Colonic mucosa (tissue), 4 donors: ENCODE measurements around the gene LRMDA. TPM values are rescaled to one million over a fixed set of nuclear protein-coding genes. Genes with fewer than 3 reads are reported as not detected.

Experiments used
- DNase-seq: peaks from one replicate; pipeline ENCODE4 v3.0.0-alpha.2; 2020
- H3K27ac ChIP-seq: fragments of 200-600 bp; one replicate; pipeline ENCODE4 v1.8.0; 2021
- H3K27me3 ChIP-seq: fragments of 200-600 bp; one replicate; pipeline ENCODE4 v1.8.0; 2021
- H3K36me3 ChIP-seq: fragments of 200-600 bp; one replicate; pipeline ENCODE4 v1.8.0; 2021
- H3K4me1 ChIP-seq: fragments of 200-600 bp; one replicate; pipeline ENCODE4 v1.8.0; 2021; ENCODE audit warnings: mild to moderate bottlenecking
- H3K4me3 ChIP-seq: fragments of 200-600 bp; one replicate; pipeline ENCODE4 v1.8.0; 2021
- H3K9ac ChIP-seq, 2 donors: one replicate each; pipeline ENCODE4 v1.7.0; 2013; ENCODE audit warnings: control low read depth in 2 of 2, low read depth in 2 of 2, low read length in 2 of 2
- H3K9me3 ChIP-seq: fragments of 200-600 bp; one replicate; pipeline ENCODE4 v1.8.0; 2021
- CTCF ChIP-seq: fragments of 200-600 bp; IDR thresholded peaks from one replicate; pipeline ENCODE4 v1.8.0; 2022; ENCODE audit warnings: antibody characterized with exemption, mild to moderate bottlenecking
- intact Hi-C: fragments of 100-400 bp; cut with DNase I; formaldehyde crosslinking; loops from one replicate; pipeline ENCODE4 v1.14.1; 2022
- total RNA-seq, 2 donors: library from RNA; stranded (reverse); fragmentation: NEBNext Ultra II Directional in 1 of 2; extraction: Animal tissue kit (Norgen Biotek cat#: 25700) in 1 of 2; gene quantifications; one replicate each; pipeline ENCODE4 v1.2.1, GENCODE V29; 2021
- donor health status: healthy.
- donor health status: DM: no; HTN: no; CAD: no.
- donor health status: DM: no; HTN: no; CAD: no.

Gene LRMDA
- total RNA-seq, 2 donors from 2014 or later: 2.5 to 5.2 TPM

- Histone ChIP-seq H3K27ac (no peak overlapping the region), H3K27me3 (no peaks in the 10 kb centered on the region), H3K9ac (no peak overlapping the region), H3K4me1 (no peaks in the 10 kb centered on the region), H3K9me3 (no peaks in the 10 kb centered on the region), H3K4me3 (no peak overlapping the region), H3K36me3 (no peaks in the 10 kb centered on the region)
- no peak for TF ChIP-seq CTCF
- DNase-seq: no peak
- intact Hi-C loops: no loop called here
Observed at GRCh38 chr10:76411729-76412435, 980.5 kb downstream of the LRMDA start.

GRCh38 chr10:76415554-76415953 is 984.1 kb downstream of the LRMDA start:
- Histone ChIP-seq H3K4me3 (no peak overlapping the region), H3K27me3 (no peaks in the 10 kb centered on the region), H3K9ac (no peak overlapping the region), H3K36me3 (no peaks in the 10 kb centered on the region), H3K27ac (no peak overlapping the region), H3K4me1 (no peaks in the 10 kb centered on the region), H3K9me3 (no peaks in the 10 kb centered on the region)
- DNase-seq: no peak
- TF ChIP-seq CTCF: no peak
- intact Hi-C loops: no loop called here

DNA sequence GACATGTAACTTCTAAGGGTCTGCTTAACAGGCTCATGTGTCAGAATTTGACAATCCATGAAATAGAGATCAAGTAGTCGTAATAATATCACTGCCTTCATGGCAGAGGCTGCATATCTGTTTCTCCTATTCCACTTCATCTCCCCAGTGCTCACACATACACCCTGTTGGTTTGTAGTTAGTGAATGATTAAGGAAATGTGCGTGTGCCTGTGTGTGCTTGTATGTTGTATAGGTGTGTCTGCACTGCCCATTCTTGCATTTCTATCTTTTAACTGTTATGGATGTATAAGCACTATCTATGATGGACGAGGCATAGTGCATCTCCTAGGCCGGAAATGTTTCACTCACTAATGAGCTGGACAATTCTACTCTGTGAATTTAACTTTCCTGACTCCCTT is 985.2 kb downstream of the LRMDA start:
- no peak overlapping the region for H3K4me3 ChIP-seq
- H3K9ac ChIP-seq: no peak overlapping the region
- no peak for DNase-seq
- H3K27ac ChIP-seq: no peak overlapping the region
- H3K27me3 ChIP-seq: no peaks in the 10 kb centered on the region
- no peaks in the 10 kb centered on the region for H3K9me3 ChIP-seq
- H3K36me3 ChIP-seq: no peaks in the 10 kb centered on the region
- H3K4me1 ChIP-seq: no peaks in the 10 kb centered on the region
- intact Hi-C loops: no loop called here
- no peak for TF ChIP-seq CTCF

- intact Hi-C loops: no loop called here
- Histone ChIP-seq H3K27me3 (no peaks in the 10 kb centered on the region), H3K36me3 (no peaks in the 10 kb centered on the region), H3K4me3 (no peak overlapping the region), H3K4me1 (no peaks in the 10 kb centered on the region), H3K9me3 (no peaks in the 10 kb centered on the region), H3K27ac (no peak overlapping the region), H3K9ac (no peak overlapping the region)
- no peak for TF ChIP-seq CTCF
- no peak for DNase-seq
Observed at GRCh38 chr10:76420725-76421124, 989.3 kb downstream of the LRMDA start.

DNA sequence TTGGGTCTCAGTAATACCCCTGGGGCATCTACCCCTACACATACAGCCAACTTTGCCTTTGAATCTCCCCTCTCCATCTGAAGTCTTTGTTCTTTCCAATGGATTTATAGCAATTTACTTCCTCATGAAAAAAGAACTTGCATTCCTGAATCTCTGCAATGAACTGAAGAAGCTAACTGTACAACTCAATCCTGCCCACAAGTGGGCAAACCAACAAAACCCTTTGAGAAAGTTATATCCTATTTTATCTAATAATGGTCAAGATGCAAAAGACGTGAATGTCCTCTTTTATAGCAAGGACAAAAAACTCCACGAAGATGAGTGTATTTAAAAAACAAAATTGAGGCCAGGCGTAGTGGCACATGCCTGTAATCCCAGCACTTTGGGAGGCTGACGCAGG is 991.3 kb downstream of the LRMDA start:
- no peak for DNase-seq
- H3K9me3 ChIP-seq: no peaks in the 10 kb centered on the region

More for the DNA sequence above, 991.3 kb downstream of the LRMDA start:
- H3K36me3 ChIP-seq: no peaks in the 10 kb centered on the region
- no peak overlapping the region for H3K9ac ChIP-seq
- no peak overlapping the region for H3K4me3 ChIP-seq
- intact Hi-C loops: no loop called here
- no peak for TF ChIP-seq CTCF
- no peak overlapping the region for H3K27ac ChIP-seq
- no peaks in the 10 kb centered on the region for H3K27me3 ChIP-seq
- H3K4me1 ChIP-seq: no peaks in the 10 kb centered on the region
